ENCODE data around the gene CTIF. TPM values are rescaled to one million over a fixed set of nuclear protein-coding genes. Genes with fewer than 3 reads are reported as not detected.
"Not testable (repeated sequence)": the region's sequence is repeated elsewhere in the genome, so short reads cannot be mapped to it uniquely, and the experiment has no call there.

The CTIF gene
- total and polyA plus RNA-seq, 7 experiments from 2014 or later = 1.3 to 11.2 (median 2.5) TPM; not detected in 2

- Mint-ChIP-seq H3K27ac (no peak overlapping the region), H3K4me3 (no peak overlapping the region), H3K27me3 (peaks cover 27 to 70% (median 45%) of the 10 kb centered on the region in 5 donors), H3K4me1 (no peaks in the 10 kb centered on the region), H3K36me3 (peaks cover under 1 to 12% (median 7%) of the 10 kb centered on the region in 5 donors), H3K9me3 (peaks cover 4 to 53% (median 34%) of the 10 kb centered on the region in 11 donors)
- Histone ChIP-seq H3K36me3 (ENCODE audit: control insufficient read depth in 2 of 3, insufficient read depth in 3 of 3, low read length in 3 of 3) (no peaks in the 10 kb centered on the region), H3K4me1 (ENCODE audit: control insufficient read depth in 2 of 2, insufficient read depth in 2 of 2, low read length in 2 of 2) (no peaks in the 10 kb centered on the region), H3K27me3 (ENCODE audit: control insufficient read depth in 2 of 2, insufficient read depth in 2 of 2, low read length in 2 of 2) (peaks cover 0 to 4% of the 10 kb centered on the region in 2 donors), H3K27ac (ENCODE audit: low read depth, low read length) (no peak overlapping the region), H3K4me3 (ENCODE audit: low read length) (no peak overlapping the region), H3K9me3 (ENCODE audit: control insufficient read depth in 2 of 3, low read length in 3 of 3) (peaks cover 0 to 5% (median 2%) of the 10 kb centered on the region in 3 experiments)
- no peak for DNase-seq
- ATAC-seq = no peak
- intact Hi-C loops (cut with micrococcal nuclease) = no loop called here
- CTCF ChIA-PET = no interaction called here
- POLR2A ChIA-PET = no interaction called here
Measured at GRCh38 chr18:48502906-48503305, 35.9 kb upstream of the CTIF start.

- ChIA-PET CTCF (no interaction called here), POLR2A (no interaction called here)
- H3K4me1 Mint-ChIP-seq = no peaks in the 10 kb centered on the region
- intact Hi-C loops (cut with micrococcal nuclease) = no loop called here
- no peak overlapping the region for H3K27ac Mint-ChIP-seq
- no peaks in the 10 kb centered on the region for H3K36me3 ChIP-seq (ENCODE audit: control insufficient read depth in 2 of 3, insufficient read depth in 3 of 3, low read length in 3 of 3)
- peaks cover 0 to 5% (median 0%) of the 10 kb centered on the region in 3 experiments for H3K9me3 ChIP-seq (ENCODE audit: control insufficient read depth in 2 of 3, low read length in 3 of 3)
- DNase-seq (no peak), ATAC-seq (no peak)
- H3K27me3 Mint-ChIP-seq = peaks cover 17 to 60% (median 39%) of the 10 kb centered on the region in 5 donors
- no peak overlapping the region for H3K4me3 ChIP-seq (ENCODE audit: low read length)
- H3K4me3 Mint-ChIP-seq = no peak overlapping the region
- peaks cover 3 to 51% (median 31%) of the 10 kb centered on the region in 11 donors for H3K9me3 Mint-ChIP-seq
- H3K27ac ChIP-seq (ENCODE audit: low read depth, low read length) = no peak overlapping the region
- H3K4me1 ChIP-seq (ENCODE audit: control insufficient read depth in 2 of 2, insufficient read depth in 2 of 2, low read length in 2 of 2) = no peaks in the 10 kb centered on the region
- peaks cover 0 to under 1% of the 10 kb centered on the region in 2 donors for H3K27me3 ChIP-seq (ENCODE audit: control insufficient read depth in 2 of 2, insufficient read depth in 2 of 2, low read length in 2 of 2)
- peaks cover 0 to 12% (median 7%) of the 10 kb centered on the region in 5 donors for H3K36me3 Mint-ChIP-seq
Measured at GRCh38 chr18:48504819-48505218, 34.0 kb upstream of the CTIF start.

GRCh38 chr18:48506983-48507568 lies 31.8 kb upstream of the CTIF start:
- H3K4me3 ChIP-seq (ENCODE audit: low read length); H3K4me1 ChIP-seq (ENCODE audit: control insufficient read depth in 2 of 2, insufficient read depth in 2 of 2, low read length in 2 of 2); POLR2A ChIA-PET; H3K4me3 Mint-ChIP-seq; H3K27me3 ChIP-seq (ENCODE audit: control insufficient read depth in 2 of 2, insufficient read depth in 2 of 2, low read length in 2 of 2); H3K27ac ChIP-seq (ENCODE audit: low read depth, low read length); H3K9me3 ChIP-seq (ENCODE audit: control insufficient read depth in 2 of 3, low read length in 3 of 3); H3K36me3 ChIP-seq (ENCODE audit: control insufficient read depth in 2 of 3, insufficient read depth in 3 of 3, low read length in 3 of 3); H3K27ac Mint-ChIP-seq; H3K4me1 Mint-ChIP-seq; intact Hi-C loops (cut with micrococcal nuclease); CTCF ChIA-PET; DNase-seq; ATAC-seq: not testable (repeated sequence)
- Mint-ChIP-seq H3K9me3 (peaks cover 3 to 51% (median 31%) of the 10 kb centered on the region in 11 donors), H3K36me3 (peaks cover 0 to 12% (median 7%) of the 10 kb centered on the region in 5 donors), H3K27me3 (peaks cover 10 to 53% (median 36%) of the 10 kb centered on the region in 5 donors)

GRCh38 chr18:48512498-48512897 lies 26.3 kb upstream of the CTIF start:
- H3K27ac Mint-ChIP-seq; intact Hi-C loops (cut with micrococcal nuclease); DNase-seq; POLR2A ChIA-PET; ATAC-seq; H3K27ac ChIP-seq (ENCODE audit: low read depth, low read length); H3K36me3 ChIP-seq (ENCODE audit: control insufficient read depth in 2 of 3, insufficient read depth in 3 of 3, low read length in 3 of 3); H3K4me3 Mint-ChIP-seq; H3K36me3 Mint-ChIP-seq; CTCF ChIA-PET; H3K9me3 ChIP-seq (ENCODE audit: control insufficient read depth in 2 of 3, low read length in 3 of 3); H3K4me1 ChIP-seq (ENCODE audit: control insufficient read depth in 2 of 2, insufficient read depth in 2 of 2, low read length in 2 of 2); H3K4me1 Mint-ChIP-seq; H3K4me3 ChIP-seq (ENCODE audit: low read length); H3K27me3 ChIP-seq (ENCODE audit: control insufficient read depth in 2 of 2, insufficient read depth in 2 of 2, low read length in 2 of 2); H3K9me3 Mint-ChIP-seq: not testable (repeated sequence)
- peaks cover 3 to 46% (median 43%) of the 10 kb centered on the region in 5 donors for H3K27me3 Mint-ChIP-seq

- Mint-ChIP-seq H3K4me1 (no peaks in the 10 kb centered on the region), H3K27ac (no peak overlapping the region), H3K27me3 (peaks cover 9 to 48% (median 41%) of the 10 kb centered on the region in 5 donors), H3K36me3 (peaks cover 0 to 6% (median 0%) of the 10 kb centered on the region in 5 donors), H3K4me3 (no peak overlapping the region), H3K9me3 (no peaks in the 10 kb centered on the region)
- Histone ChIP-seq H3K9me3 (ENCODE audit: control insufficient read depth in 2 of 3, low read length in 3 of 3) (no peaks in the 10 kb centered on the region), H3K4me3 (ENCODE audit: low read length) (no peak overlapping the region), H3K27me3 (ENCODE audit: control insufficient read depth in 2 of 2, insufficient read depth in 2 of 2, low read length in 2 of 2) (no peaks in the 10 kb centered on the region), H3K4me1 (ENCODE audit: control insufficient read depth in 2 of 2, insufficient read depth in 2 of 2, low read length in 2 of 2) (no peaks in the 10 kb centered on the region), H3K27ac (ENCODE audit: low read depth, low read length) (no peak overlapping the region), H3K36me3 (ENCODE audit: control insufficient read depth in 2 of 3, insufficient read depth in 3 of 3, low read length in 3 of 3) (no peaks in the 10 kb centered on the region)
- intact Hi-C loops (cut with micrococcal nuclease) = no loop called here
- ChIA-PET CTCF (no interaction called here), POLR2A (no interaction called here)
- DNase-seq = no peak
- ATAC-seq = no peak
Measured at GRCh38 chr18:48514786-48515185, 24.0 kb upstream of the CTIF start.

GRCh38 chr18:48517048-48517447 lies 21.8 kb upstream of the CTIF start:
- H3K27ac Mint-ChIP-seq = no peak overlapping the region
- H3K4me1 ChIP-seq (ENCODE audit: control insufficient read depth in 2 of 2, insufficient read depth in 2 of 2, low read length in 2 of 2) = no peaks in the 10 kb centered on the region
- intact Hi-C loops (cut with micrococcal nuclease) = no loop called here

GRCh38 chr18:48519431-48520100 lies 19.3 kb upstream of the CTIF start:
- Histone ChIP-seq H3K27ac (ENCODE audit: low read depth, low read length) (no peak overlapping the region), H3K9me3 (ENCODE audit: control insufficient read depth in 2 of 3, low read length in 3 of 3) (no peaks in the 10 kb centered on the region), H3K4me3 (ENCODE audit: low read length) (no peak overlapping the region), H3K27me3 (ENCODE audit: control insufficient read depth in 2 of 2, insufficient read depth in 2 of 2, low read length in 2 of 2) (no peaks in the 10 kb centered on the region), H3K4me1 (ENCODE audit: control insufficient read depth in 2 of 2, insufficient read depth in 2 of 2, low read length in 2 of 2) (no peaks in the 10 kb centered on the region), H3K36me3 (ENCODE audit: control insufficient read depth in 2 of 3, insufficient read depth in 3 of 3, low read length in 3 of 3) (no peaks in the 10 kb centered on the region)
- H3K27ac Mint-ChIP-seq = no peak overlapping the region
- intact Hi-C loops (cut with micrococcal nuclease) = no loop called here
- H3K9me3 Mint-ChIP-seq = peaks cover 0 to 2% (median 0%) of the 10 kb centered on the region in 11 donors
- no peaks in the 10 kb centered on the region for H3K4me1 Mint-ChIP-seq
- ChIA-PET CTCF (no interaction called here), POLR2A (no interaction called here)
- H3K27me3 Mint-ChIP-seq = peaks cover 15 to 66% (median 54%) of the 10 kb centered on the region in 5 donors
- DNase-seq (no peak), ATAC-seq (no peak)
- H3K36me3 Mint-ChIP-seq = peaks cover 0 to 6% (median 0%) of the 10 kb centered on the region in 5 donors
- H3K4me3 Mint-ChIP-seq = no peak overlapping the region

More at GRCh38 chr18:48517048-48517447, 21.8 kb upstream of the CTIF start:
- ChIA-PET CTCF (no interaction called here), POLR2A (no interaction called here)
- Histone ChIP-seq H3K4me3 (ENCODE audit: low read length) (no peak overlapping the region), H3K9me3 (ENCODE audit: control insufficient read depth in 2 of 3, low read length in 3 of 3) (no peaks in the 10 kb centered on the region), H3K27me3 (ENCODE audit: control insufficient read depth in 2 of 2, insufficient read depth in 2 of 2, low read length in 2 of 2) (no peaks in the 10 kb centered on the region), H3K27ac (ENCODE audit: low read depth, low read length) (no peak overlapping the region), H3K36me3 (ENCODE audit: control insufficient read depth in 2 of 3, insufficient read depth in 3 of 3, low read length in 3 of 3) (no peaks in the 10 kb centered on the region)
- H3K4me1 Mint-ChIP-seq = no peaks in the 10 kb centered on the region
- peaks cover 0 to 6% (median 0%) of the 10 kb centered on the region in 5 donors for H3K36me3 Mint-ChIP-seq
- ATAC-seq = no peak
- peaks cover 12 to 60% (median 50%) of the 10 kb centered on the region in 5 donors for H3K27me3 Mint-ChIP-seq
- H3K9me3 Mint-ChIP-seq = no peaks in the 10 kb centered on the region
- DNase-seq = no peak
- H3K4me3 Mint-ChIP-seq = no peak overlapping the region

Data from naive thymus-derived CD4-positive, alpha-beta T cell (primary cell).